Heart right ventricle (tissue), 16 donors: ENCODE measurements around the gene SLIT3. TPM values are rescaled to one million over a fixed set of nuclear protein-coding genes. Genes with fewer than 3 reads are reported as not detected.

Experiments
- ATAC-seq, 8 donors: fragments of 200-7000 bp; cut with Tn5 transposase; one replicate each; pipeline ENCODE4 v1.9.1; 2020; ENCODE audit warnings: mild to moderate bottlenecking in 8 of 8, moderate library complexity in 8 of 8, moderate number of reproducible peaks in 1 of 8
- DNase-seq, 2 donors: peaks; one replicate each; pipeline ENCODE4 v3.0.0-alpha.2; 2020
- H3K27ac ChIP-seq, 10 donors: fragments of 200-600 bp; sonication (generic) in 2 of 10; one replicate each; pipeline versions ENCODE4 v1.5.0 to v1.8.0; 2020 to 2022; ENCODE audit warnings: mild to moderate bottlenecking in 3 of 10
- H3K27me3 ChIP-seq, 7 donors: fragments of 200-600 bp; one replicate each; pipeline ENCODE4 v1.8.0; 2021 to 2022; ENCODE audit warnings: mild to moderate bottlenecking in 2 of 7
- H3K36me3 ChIP-seq, 9 donors: fragments of 200-600 bp; sonication (generic) in 1 of 9; one replicate each; pipeline versions ENCODE4 v1.5.0 to v1.8.0; 2020 to 2022; ENCODE audit warnings: mild to moderate bottlenecking in 2 of 9
- H3K4me1 ChIP-seq, 9 donors: fragments of 200-600 bp; sonication (generic) in 1 of 9; one replicate each; pipeline versions ENCODE4 v1.5.0 to v1.8.0; 2020 to 2022; ENCODE audit warnings: mild to moderate bottlenecking in 4 of 9
- H3K4me3 ChIP-seq, 10 donors: fragments of 200-600 bp; sonication (generic) in 2 of 10; one replicate each; pipeline versions ENCODE4 v1.5.0 to v1.8.0; 2020 to 2022; ENCODE audit warnings: mild to moderate bottlenecking in 7 of 10, moderate library complexity in 2 of 10
- H3K9me3 ChIP-seq, 11 donors: fragments of 200-600 bp in 10 of 11; sonication (generic) in 2 of 11; one replicate each; pipeline versions ENCODE4 v1.5.0 to v1.8.0; 2013 to 2022; ENCODE audit warnings: mild to moderate bottlenecking in 2 of 11, control low read depth in 1 of 11, moderate library complexity in 1 of 11
- CTCF ChIP-seq, 9 donors: fragments of 200-600 bp; sonication (generic) in 2 of 9; IDR thresholded peaks; one replicate each; pipeline versions ENCODE4 v1.5.0 to v1.8.0; 2021 to 2022; ENCODE audit warnings: antibody characterized with exemption in 9 of 9, mild to moderate bottlenecking in 5 of 9, moderate library complexity in 1 of 9
- WGBS, 2 donors: extraction: QIAGEN DNeasy Blood & Tissue Kit; methylation state at CpG; one replicate each; pipeline ENCODE4 v1.1.7; 2013; ENCODE audit warnings: inconsistent platforms in 1 of 2; 5-methylcytosine and 5-hydroxymethylcytosine counted together
- intact Hi-C, 10 donors: fragments of 100-400 bp; cut with DNase I; formaldehyde crosslinking; loops; one replicate each; pipeline versions ENCODE4 v1.11.1 to v1.14.2; 2022
- polyA plus RNA-seq, 2 donors: library from polyadenylated mRNA; stranded (reverse); fragments of 200-250 nt; gene quantifications; one replicate each; pipeline ENCODE4 v1.2.3, GENCODE V29; 2013
- total RNA-seq, 10 donors: library from RNA; stranded (reverse); fragmentation: NEBNext Ultra II Directional in 3 of 10; extraction: Animal tissue kit (Norgen Biotek cat#: 25700) in 3 of 10; gene quantifications; one replicate each; pipeline versions ENCODE4 v1.2.1 to v1.2.4, GENCODE V29; 2021 to 2023
- donor health status: Arrhythmogenic right ventricular cardiomyopathy.
- donor health status: ischemic (EF 13 %, LVEDD 7.1; RV severe dilation, severe dysfunction).
- donor health status: healthy with polysubstance abuse.
- donor health status: DM: no; HTN: yes; CAD: no.
- donor health status: DM: no; HTN: no; CAD: no.
- donor health status: ischemic (EF 25% LVEDD 6.9; RV normal size, moderate dysfunction).
- donor health status: ischemic (EF 25% LVEDD 5.7; RV mildly dilated, moderate dysfunction).
- donor health status: healthy.
- donor health status: DM: yes; HTN: yes; CAD: no.
- donor health status: Ischemic cardiomyopathy.
- donor health status: ischemic (EF 35%, LVEDD 5.7; RV mildly dilated, moderate dysfunction).
- donor health status: nonischemic (EF 11% LVEDD 7.7; RV severe dilation, severe dysfunction).
- donor health status: DM: yes; HTN: yes; CAD: no.
- donor health status: PGD.
- donor health status: ischemic (EF 29% LVEDD 5.4; RV normal size, mild dysfunction).
- donor health status: nonischemic (EF 23%, LVEDD 6.1; RV moderate dilation, normal function).

Gene SLIT3
- total and polyA plus RNA-seq, 12 donors: 2.0 to 29.2 (median 12.1) TPM

GRCh38 chr5:168699002-168699401 lies 601.9 kb downstream of the SLIT3 start:
- 36 to 49% methylated on average over 8 of the region's 8 CpGs for WGBS, 2 donors
- no peaks in the 10 kb centered on the region for H3K9me3 ChIP-seq
- DNase-seq: peak; percentile 26 to 55
- H3K4me1 ChIP-seq: peaks cover 2 to 40% (median 16%) of the 10 kb centered on the region in 9 donors
- peak overlapping the region in 4 of 10 donors; percentile 13 to 43 (median 36) for H3K27ac ChIP-seq
- H3K27me3 ChIP-seq: peaks cover 0 to 9% (median 0%) of the 10 kb centered on the region in 7 donors
- ATAC-seq: peak; percentile 55 to 86 (median 79)
- intact Hi-C loops: no loop called here
- H3K36me3 ChIP-seq: no peaks in the 10 kb centered on the region
- H3K4me3 ChIP-seq: no peak overlapping the region
- no peak for TF ChIP-seq CTCF (IDR thresholded peaks at IDR 0.05)

- no peak for TF ChIP-seq CTCF (IDR thresholded peaks at IDR 0.05)
- H3K4me3 ChIP-seq: no peak overlapping the region
- peak in 2 of 8 donors; percentile 14 to 32 for ATAC-seq
- no peak for DNase-seq
- peaks cover 2 to 40% (median 16%) of the 10 kb centered on the region in 9 donors for H3K4me1 ChIP-seq
- intact Hi-C loops: no loop called here
- no peaks in the 10 kb centered on the region for H3K9me3 ChIP-seq
- H3K27me3 ChIP-seq: peaks cover 0 to 9% (median 0%) of the 10 kb centered on the region in 7 donors
- H3K27ac ChIP-seq: peak overlapping the region in 3 of 10 donors; percentile 1 to 51 (median 37)
- H3K36me3 ChIP-seq: no peaks in the 10 kb centered on the region
- WGBS, 2 donors: 67 to 79% methylated on average over 11 of the region's 11 CpGs
These were observed 603.8 kb downstream of the SLIT3 start for GRCh38 chr5:168697034-168697720.

GRCh38 chr5:168696611-168697010 lies 604.3 kb downstream of the SLIT3 start:
- Histone ChIP-seq H3K27me3 (peaks cover 0 to 9% (median 0%) of the 10 kb centered on the region in 7 donors), H3K36me3 (no peaks in the 10 kb centered on the region), H3K27ac (peak overlapping the region in 5 of 10 donors; percentile 1 to 54 (median 30)), H3K4me1 (peaks cover 2 to 40% (median 16%) of the 10 kb centered on the region in 9 donors), H3K4me3 (no peak overlapping the region), H3K9me3 (no peaks in the 10 kb centered on the region)
- no peak for TF ChIP-seq CTCF (IDR thresholded peaks at IDR 0.05)
- ATAC-seq (peak in 4 of 8 donors; percentile 19 to 40 (median 34)), DNase-seq (no peak)
- intact Hi-C loops: no loop called here
- 50% methylated on average over 2 of the region's 2 CpGs for WGBS, 2 donors

- no peaks in the 10 kb centered on the region for H3K36me3 ChIP-seq
- peaks cover 2 to 40% (median 16%) of the 10 kb centered on the region in 9 donors for H3K4me1 ChIP-seq
- TF ChIP-seq CTCF (IDR thresholded peaks at IDR 0.05): no peak
- H3K9me3 ChIP-seq: no peaks in the 10 kb centered on the region
- H3K4me3 ChIP-seq: no peak overlapping the region
- ATAC-seq: no peak
- no peak for DNase-seq
- peak overlapping the region in 1 of 10 donors; percentile 54 for H3K27ac ChIP-seq
- intact Hi-C loops: no loop called here
- peaks cover 0 to 6% (median 0%) of the 10 kb centered on the region in 7 donors for H3K27me3 ChIP-seq
- 73 to 74% methylated on average over 5 of the region's 5 CpGs for WGBS, 2 donors
These were observed 605.6 kb downstream of the SLIT3 start for GRCh38 chr5:168695301-168695835.
